Peyer's patch (tissue), 4 donors: ENCODE data around the gene SCN2A. TPM values are rescaled to one million over a fixed set of nuclear protein-coding genes. Genes with fewer than 3 reads are reported as not detected.
"Not testable (repeated sequence)": the region's sequence is repeated elsewhere in the genome, so short reads cannot be mapped to it uniquely, and the experiment has no call there.

Experiments
- DNase-seq, 3 donors: peaks; one replicate each; pipeline ENCODE4 v3.0.0-alpha.2; 2017 to 2019
- H3K27ac ChIP-seq, 4 donors: fragments of 200-600 bp; sonication (generic); one replicate each; pipeline ENCODE4 v1.5.1; 2016 to 2019
- H3K27me3 ChIP-seq, 2 donors: fragments of 200-600 bp; sonication (generic); one replicate each; pipeline ENCODE4 v1.5.1; 2019
- H3K36me3 ChIP-seq, 3 donors: fragments of 200-600 bp; sonication (generic); one replicate each; pipeline ENCODE4 v1.5.1; 2016 to 2019
- H3K4me1 ChIP-seq, 4 donors: fragments of 200-600 bp; sonication (generic); one replicate each; pipeline ENCODE4 v1.5.1; 2016 to 2019
- H3K4me3 ChIP-seq, 4 donors: fragments of 200-600 bp; sonication (generic); 1 replicate in 3 of 4; 2 replicates in 1 of 4; pipeline ENCODE4 v1.5.1; 2016 to 2019; ENCODE audit warnings: mild to moderate bottlenecking in 1 of 4
- H3K9me3 ChIP-seq, 4 donors: fragments of 200-600 bp; sonication (generic); one replicate each; pipeline ENCODE4 v1.5.1; 2016 to 2019; ENCODE audit warnings: mild to moderate bottlenecking in 1 of 4
- POLR2A ChIP-seq, 2 donors: fragments of 450-650 bp; IDR thresholded peaks; one replicate each; pipeline ENCODE4 v1.5.1; 2017; ENCODE audit warnings: antibody characterized with exemption in 2 of 2, mild to moderate bottlenecking in 2 of 2, moderate library complexity in 2 of 2
- total RNA-seq, 4 donors: library from RNA; depleted of rRNA; stranded (reverse); fragments of >200 nt; gene quantifications; one replicate each; pipeline ENCODE4 v1.1.0, GENCODE V29; 2016
- TF ChIP-seq, protein P1 (sequence below), 6 experiments: fragments of 450-650 bp in 4 of 6; fragments of 200-600 bp in 2 of 6; sonication (generic) in 1 of 6; IDR thresholded peaks; one replicate each; pipeline ENCODE4 v1.5.1; 2017 to 2019; ENCODE audit warnings: antibody characterized with exemption in 6 of 6, mild to moderate bottlenecking in 3 of 6, moderate library complexity in 1 of 6

Gene SCN2A
- total RNA-seq, 4 donors from 2014 or later, result 0.54 to 4.1 TPM; not detected in 2

DNA sequence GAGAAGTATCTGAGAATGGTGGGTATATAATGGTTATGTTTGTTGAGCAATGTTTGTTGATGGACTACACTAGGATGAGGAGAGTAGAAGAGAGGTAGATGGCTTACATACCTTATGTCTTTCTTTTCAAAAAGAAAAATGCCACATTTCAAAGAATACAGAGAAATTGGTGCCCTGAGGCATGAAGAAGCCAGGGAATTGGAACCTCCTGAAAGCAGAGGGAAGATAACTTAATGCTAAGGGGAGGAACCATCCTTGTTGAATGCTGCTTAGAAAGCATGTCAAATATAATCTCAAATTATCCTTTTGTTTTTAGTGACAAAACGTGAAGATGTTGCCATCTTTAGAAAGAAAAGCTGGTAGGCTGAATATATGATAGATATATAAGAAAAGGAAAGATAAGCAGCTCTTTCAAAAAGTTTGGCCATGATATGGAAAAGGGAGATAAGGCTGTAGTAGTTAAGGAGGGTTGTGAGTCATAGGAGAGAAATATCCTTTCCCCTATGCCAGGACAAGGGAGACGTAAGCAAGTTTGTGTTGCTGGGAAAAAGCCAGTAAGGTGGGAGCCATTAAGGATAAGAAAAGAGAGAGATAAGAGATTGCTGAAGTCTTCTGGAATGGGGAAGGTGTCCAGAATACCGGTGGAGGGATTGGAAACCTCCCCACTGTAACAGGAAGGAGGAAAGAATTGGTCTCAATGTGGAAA lies 66.3 kb downstream of the SCN2A start:
- no peak for DNase-seq
- H3K4me3 ChIP-seq, result no peak overlapping the region
- H3K27me3 ChIP-seq, result no peaks in the 10 kb centered on the region
- no peaks in the 10 kb centered on the region for H3K4me1 ChIP-seq
- TF ChIP-seq, protein P1, sequence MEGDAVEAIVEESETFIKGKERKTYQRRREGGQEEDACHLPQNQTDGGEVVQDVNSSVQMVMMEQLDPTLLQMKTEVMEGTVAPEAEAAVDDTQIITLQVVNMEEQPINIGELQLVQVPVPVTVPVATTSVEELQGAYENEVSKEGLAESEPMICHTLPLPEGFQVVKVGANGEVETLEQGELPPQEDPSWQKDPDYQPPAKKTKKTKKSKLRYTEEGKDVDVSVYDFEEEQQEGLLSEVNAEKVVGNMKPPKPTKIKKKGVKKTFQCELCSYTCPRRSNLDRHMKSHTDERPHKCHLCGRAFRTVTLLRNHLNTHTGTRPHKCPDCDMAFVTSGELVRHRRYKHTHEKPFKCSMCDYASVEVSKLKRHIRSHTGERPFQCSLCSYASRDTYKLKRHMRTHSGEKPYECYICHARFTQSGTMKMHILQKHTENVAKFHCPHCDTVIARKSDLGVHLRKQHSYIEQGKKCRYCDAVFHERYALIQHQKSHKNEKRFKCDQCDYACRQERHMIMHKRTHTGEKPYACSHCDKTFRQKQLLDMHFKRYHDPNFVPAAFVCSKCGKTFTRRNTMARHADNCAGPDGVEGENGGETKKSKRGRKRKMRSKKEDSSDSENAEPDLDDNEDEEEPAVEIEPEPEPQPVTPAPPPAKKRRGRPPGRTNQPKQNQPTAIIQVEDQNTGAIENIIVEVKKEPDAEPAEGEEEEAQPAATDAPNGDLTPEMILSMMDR (IDR thresholded peaks at IDR 0.05), result no peak
- TF ChIP-seq POLR2A (IDR thresholded peaks at IDR 0.05), result no peak
- no peaks in the 10 kb centered on the region for H3K9me3 ChIP-seq
- H3K36me3 ChIP-seq, result no peaks in the 10 kb centered on the region
- H3K27ac ChIP-seq, result no peak overlapping the region

DNA sequence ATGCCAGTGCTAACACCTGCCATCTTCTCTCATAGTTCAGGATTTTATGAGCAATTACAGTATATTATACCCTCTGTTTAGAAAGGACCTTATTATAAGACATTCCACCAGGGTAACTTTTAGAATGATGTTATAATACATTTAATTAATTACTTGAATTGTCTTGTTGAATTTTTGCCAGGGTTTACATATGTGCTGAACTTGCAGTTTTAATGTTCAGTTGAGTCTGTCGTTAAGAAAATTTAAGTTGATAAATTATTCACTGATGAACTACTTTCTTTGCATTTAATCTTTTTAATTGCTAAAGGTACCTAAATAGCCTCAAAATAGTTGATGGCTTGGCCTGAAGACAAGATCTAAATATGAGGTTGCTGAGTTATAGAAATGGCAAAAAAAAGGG lies 68.1 kb downstream of the SCN2A start:
- no peak overlapping the region for H3K27ac ChIP-seq
- H3K27me3 ChIP-seq, result no peaks in the 10 kb centered on the region
- H3K4me3 ChIP-seq, result no peak overlapping the region
- no peaks in the 10 kb centered on the region for H3K36me3 ChIP-seq
- TF ChIP-seq, protein P1 (IDR thresholded peaks at IDR 0.05), result no peak
- no peak for TF ChIP-seq POLR2A (IDR thresholded peaks at IDR 0.05)
- no peaks in the 10 kb centered on the region for H3K4me1 ChIP-seq
- H3K9me3 ChIP-seq, result no peaks in the 10 kb centered on the region
- no peak for DNase-seq

DNA sequence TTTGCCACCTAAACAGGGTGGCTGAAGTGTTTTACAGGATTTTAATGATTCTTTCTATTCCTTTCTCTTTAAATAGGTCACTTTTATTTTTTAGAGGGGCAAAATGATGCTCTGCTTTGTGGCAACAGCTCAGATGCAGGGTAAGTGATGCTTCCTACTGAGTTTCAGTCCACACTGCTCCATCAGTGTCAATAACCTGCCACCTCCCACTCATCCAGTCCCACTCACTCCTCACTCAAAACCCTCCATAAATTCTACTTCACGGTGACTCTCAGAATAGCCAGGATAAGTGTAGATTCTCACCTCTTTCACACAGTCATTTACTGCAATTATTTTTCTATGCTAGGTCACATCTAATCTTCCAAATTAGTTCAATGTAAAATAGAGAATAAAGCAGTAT lies 72.7 kb downstream of the SCN2A start:
- Histone ChIP-seq H3K36me3 (no peaks in the 10 kb centered on the region), H3K27me3 (no peaks in the 10 kb centered on the region), H3K4me1 (no peaks in the 10 kb centered on the region), H3K4me3 (no peak overlapping the region), H3K9me3 (no peaks in the 10 kb centered on the region), H3K27ac (no peak overlapping the region)
- no peak for DNase-seq
- no peak for TF ChIP-seq POLR2A (IDR thresholded peaks at IDR 0.05)
- TF ChIP-seq, protein P1 (IDR thresholded peaks at IDR 0.05), result no peak

DNA sequence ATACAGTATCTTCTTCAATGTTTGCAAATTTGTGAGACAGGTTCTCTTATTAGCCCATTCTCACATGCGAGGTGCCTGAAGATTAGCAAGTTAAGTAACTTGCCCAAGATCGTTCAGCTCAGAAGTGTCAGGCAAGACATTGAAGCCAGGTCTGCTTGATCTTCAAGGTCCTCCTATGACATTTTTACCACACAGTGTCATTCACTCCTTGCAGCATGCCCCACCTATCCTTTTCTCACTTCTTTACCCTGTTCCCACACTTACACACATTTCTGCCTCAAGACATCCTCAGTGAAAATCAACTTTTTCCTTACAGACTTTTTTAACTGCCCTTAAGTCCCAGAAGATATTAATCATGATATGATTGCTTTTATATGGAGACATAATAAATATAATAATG lies 73.8 kb downstream of the SCN2A start:
- no peaks in the 10 kb centered on the region for H3K36me3 ChIP-seq
- DNase-seq, result no peak
- no peaks in the 10 kb centered on the region for H3K9me3 ChIP-seq
- no peak overlapping the region for H3K4me3 ChIP-seq
- no peaks in the 10 kb centered on the region for H3K4me1 ChIP-seq
- no peak overlapping the region for H3K27ac ChIP-seq
- TF ChIP-seq, protein P1 (IDR thresholded peaks at IDR 0.05), result no peak
- no peak for TF ChIP-seq POLR2A (IDR thresholded peaks at IDR 0.05)
- no peaks in the 10 kb centered on the region for H3K27me3 ChIP-seq

DNA sequence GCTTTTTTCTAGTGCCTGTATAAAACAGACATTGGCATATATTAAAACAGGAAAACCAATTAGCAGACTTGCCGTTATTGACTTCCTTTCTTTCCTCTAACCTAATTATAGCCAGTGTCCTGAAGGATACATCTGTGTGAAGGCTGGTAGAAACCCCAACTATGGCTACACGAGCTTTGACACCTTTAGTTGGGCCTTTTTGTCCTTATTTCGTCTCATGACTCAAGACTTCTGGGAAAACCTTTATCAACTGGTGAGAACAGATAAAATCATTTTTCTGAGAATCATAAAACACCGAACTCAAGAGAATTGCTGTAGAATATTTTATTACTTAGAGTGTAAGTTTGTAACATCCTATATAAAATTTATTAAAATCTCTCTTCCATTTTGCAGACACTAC lies 74.3 kb downstream of the SCN2A start:
- no peaks in the 10 kb centered on the region for H3K9me3 ChIP-seq
- H3K36me3 ChIP-seq, result no peaks in the 10 kb centered on the region
- TF ChIP-seq, protein P1 (IDR thresholded peaks at IDR 0.05), result no peak
- H3K27me3 ChIP-seq, result no peaks in the 10 kb centered on the region
- no peak for DNase-seq
- H3K4me1 ChIP-seq, result no peaks in the 10 kb centered on the region
- H3K27ac ChIP-seq, result no peak overlapping the region
- H3K4me3 ChIP-seq, result no peak overlapping the region

DNA sequence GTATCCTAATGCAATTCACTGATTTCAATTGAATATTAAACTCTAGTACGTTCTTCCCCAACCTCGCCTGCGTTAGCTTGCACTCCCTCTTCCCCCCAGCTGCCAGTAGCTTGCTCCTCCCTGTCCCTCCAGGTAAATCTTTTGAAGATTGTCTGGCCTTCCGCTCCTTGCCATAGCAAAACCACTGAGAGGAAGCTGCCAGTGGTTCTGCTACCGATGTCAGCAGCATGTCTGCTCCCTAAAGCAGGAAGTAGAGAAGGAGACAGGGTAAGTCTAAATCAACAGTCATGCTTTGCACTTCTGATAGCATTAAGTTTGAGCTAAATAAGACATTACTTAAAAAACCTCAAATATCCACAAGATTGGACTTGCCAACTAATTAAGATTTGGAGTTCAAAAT lies 89.1 kb downstream of the SCN2A start:
- no peak for DNase-seq
- no peaks in the 10 kb centered on the region for H3K4me1 ChIP-seq
- no peak for TF ChIP-seq POLR2A (IDR thresholded peaks at IDR 0.05)
- TF ChIP-seq, protein P1 (IDR thresholded peaks at IDR 0.05), result no peak
- no peaks in the 10 kb centered on the region for H3K9me3 ChIP-seq
- H3K36me3 ChIP-seq, result no peaks in the 10 kb centered on the region
- no peak overlapping the region for H3K4me3 ChIP-seq
- H3K27me3 ChIP-seq, result no peaks in the 10 kb centered on the region
- no peak overlapping the region for H3K27ac ChIP-seq

DNA sequence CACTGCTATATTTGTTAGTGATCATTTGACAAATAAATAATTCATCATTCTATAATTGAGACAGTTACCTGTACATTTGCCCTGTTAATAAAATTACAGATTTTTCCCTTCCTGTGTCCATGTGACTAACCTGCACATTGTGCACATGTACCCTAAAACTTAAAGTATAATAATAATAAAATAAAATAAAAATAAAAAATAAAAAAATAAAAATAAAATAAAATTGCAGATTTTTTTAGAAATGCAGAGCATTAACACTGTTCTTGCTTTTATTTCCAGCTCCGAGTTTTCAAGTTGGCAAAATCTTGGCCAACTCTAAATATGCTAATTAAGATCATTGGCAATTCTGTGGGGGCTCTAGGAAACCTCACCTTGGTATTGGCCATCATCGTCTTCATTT lies 105.1 kb downstream of the SCN2A start:
- DNase-seq, H3K4me1 ChIP-seq, H3K4me3 ChIP-seq, H3K27ac ChIP-seq, H3K9me3 ChIP-seq, H3K27me3 ChIP-seq, H3K36me3 ChIP-seq: not testable (repeated sequence)
